SK-N-MC (cell line): ENCODE measurements around the gene TUBGCP3.

ENCODE experiments used
- EZH2 ChIP-seq: fragments of 200-600 bp; sonication (generic); IDR thresholded peaks from one replicate; pipeline ENCODE4 v1.6.1; 2017; ENCODE audit warnings: antibody characterized with exemption
- POLR2AphosphoS5 ChIP-seq: IDR thresholded peaks from 2 replicates; pipeline ENCODE4 v1.6.1; 2012; ENCODE audit warnings: mild to moderate bottlenecking, low read depth, low read length, borderline replicate concordance

GRCh38 chr13:112592647-112593046 lies 4.7 kb upstream of the TUBGCP3 start:
- TF ChIP-seq EZH2 (no peak), POLR2AphosphoS5 (no peak)
